OCI-LY7 (cell line): Measurements from ENCODE around the gene ABL2.

Source experiments
- CTCF ChIP-seq: fragments of 200-600 bp; sonication (generic); conservative IDR thresholded peaks from 2 replicates; pipeline ENCODE4 v1.5.1; 2014; ENCODE audit warnings: mild to moderate bottlenecking, antibody characterized with exemption, low read length, moderate library complexity, mixed read lengths
- EZH2phosphoT487 ChIP-seq: fragments of 200-600 bp; sonication (generic); IDR thresholded peaks from 2 replicates; pipeline ENCODE4 v1.6.1; 2018; ENCODE audit warnings: low read depth, borderline replicate concordance, mild to moderate bottlenecking, mixed run types, antibody characterized with exemption, low read length, moderate library complexity, mixed read lengths

- no peak for TF ChIP-seq CTCF
- no peak for TF ChIP-seq EZH2phosphoT487
Observed at GRCh38 chr1:179190861-179191260, 38.6 kb downstream of the ABL2 start.
